HG03280 (cell line): Measurements from ENCODE around the gene SAP30L.

Experiments
- ATAC-seq: cut with Tn5 transposase; IDR thresholded peaks from one replicate; pipeline ENCODE4 v1.9.1; 2021; ENCODE audit warnings: mild to moderate bottlenecking, moderate library complexity; ENCODE audit not compliant: unreplicated experiment

SAP30L gene, protein sequence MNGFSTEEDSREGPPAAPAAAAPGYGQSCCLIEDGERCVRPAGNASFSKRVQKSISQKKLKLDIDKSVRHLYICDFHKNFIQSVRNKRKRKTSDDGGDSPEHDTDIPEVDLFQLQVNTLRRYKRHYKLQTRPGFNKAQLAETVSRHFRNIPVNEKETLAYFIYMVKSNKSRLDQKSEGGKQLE

GRCh38 chr5:154445422-154446194, at the start of gene SAP30L:
Gene SAP30L (plus strand): TSS chr5:154445997. CDS start chr5:154446605, 608 bp downstream.
- peak; percentile 95 for ATAC-seq

DNA sequence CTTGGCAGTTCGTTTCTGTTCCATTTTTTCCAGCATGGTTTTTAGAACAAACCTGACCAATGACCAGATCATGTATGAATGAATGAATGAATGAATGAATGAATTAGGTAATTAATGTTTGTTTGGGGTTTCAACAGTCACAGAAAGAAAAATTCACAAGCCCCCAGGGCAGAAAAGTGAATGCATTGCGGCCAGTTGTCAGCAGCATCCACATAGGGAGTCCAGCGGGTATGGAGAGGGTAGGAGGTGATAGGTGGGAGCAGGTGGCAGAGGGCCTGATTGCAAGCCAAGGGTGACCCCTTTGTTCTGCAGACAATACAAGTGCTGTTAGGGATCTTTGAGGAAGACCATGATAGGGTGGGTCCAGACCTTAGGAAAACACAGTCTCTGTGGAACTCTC, 49.7 kb upstream of the SAP30L start:
- ATAC-seq = no peak

- no peak for ATAC-seq
Measured at GRCh38 chr5:154397652-154398406, 48.0 kb upstream of the SAP30L start.

- no peak for ATAC-seq
Measured at GRCh38 chr5:154400678-154401077, 45.1 kb upstream of the SAP30L start.

DNA sequence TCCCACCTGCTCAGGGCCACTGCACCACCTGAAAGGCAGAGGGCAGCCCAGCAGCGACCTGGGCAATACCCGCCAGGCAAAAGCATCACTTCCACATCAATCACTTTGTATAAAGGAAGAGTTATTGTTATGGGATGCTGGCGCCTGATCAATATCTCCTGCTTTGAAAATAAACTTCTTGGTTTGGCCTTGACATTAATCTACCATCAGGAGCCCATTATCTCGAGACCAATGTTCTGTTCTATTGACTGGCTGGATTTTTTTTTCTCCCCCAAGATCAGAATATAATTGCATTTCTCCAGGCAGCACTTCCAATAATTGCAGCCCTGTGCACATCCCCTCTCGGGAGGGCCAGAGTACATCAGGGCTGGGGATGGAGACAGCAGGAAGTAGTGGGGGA, 44.4 kb upstream of the SAP30L start:
- no peak for ATAC-seq

- ATAC-seq = no peak
Measured at GRCh38 chr5:154401931-154402330, 43.9 kb upstream of the SAP30L start.

GRCh38 chr5:154402611-154403010, 43.2 kb upstream of the SAP30L start:
- ATAC-seq = no peak

GRCh38 chr5:154403234-154403633, 42.6 kb upstream of the SAP30L start:
- ATAC-seq = no peak

GRCh38 chr5:154403776-154404387, 41.9 kb upstream of the SAP30L start:
- ATAC-seq = no peak

- peak; percentile 98 for ATAC-seq
Measured at GRCh38 chr5:154405078-154405792, 40.6 kb upstream of the SAP30L start.

DNA sequence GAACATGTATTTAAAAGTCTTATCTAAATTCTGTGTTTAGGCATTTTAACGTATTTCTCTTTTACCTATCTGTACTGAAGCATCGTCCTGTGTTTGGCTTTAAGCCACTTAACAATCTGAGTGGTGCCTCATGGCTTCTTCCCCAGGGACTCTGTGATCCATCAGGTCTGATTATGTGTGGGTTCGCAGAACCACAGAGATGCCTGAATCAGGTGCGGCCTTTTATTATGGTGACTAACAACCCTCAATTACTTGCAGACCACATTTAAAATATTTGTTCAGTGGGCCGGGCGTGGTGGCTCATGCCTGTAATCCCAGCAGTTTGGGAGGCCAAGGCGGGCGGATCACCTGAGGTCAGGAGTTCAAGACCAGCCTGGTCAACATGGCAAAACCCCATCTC, 39.6 kb upstream of the SAP30L start:
- ATAC-seq = no peak

DNA sequence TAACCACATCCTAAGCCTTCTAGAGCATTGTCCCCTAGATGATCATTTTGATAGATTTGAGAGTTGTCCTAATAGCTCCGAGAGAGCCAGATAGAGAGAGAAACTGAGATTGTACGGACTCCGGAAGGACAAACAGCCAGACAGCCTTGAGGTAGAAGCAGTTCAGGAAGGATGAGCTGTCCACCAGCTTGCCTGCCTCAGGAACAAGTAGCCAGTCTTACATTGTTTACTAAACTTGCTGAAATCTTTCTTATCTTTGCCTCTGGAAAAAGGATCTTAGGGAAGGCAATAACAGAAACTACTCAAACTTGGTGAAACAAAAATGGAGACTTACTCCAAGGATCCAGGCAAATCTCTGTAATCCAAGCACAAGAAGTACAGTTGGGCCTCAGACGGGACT, 39.0 kb upstream of the SAP30L start:
- no peak for ATAC-seq

- no peak for ATAC-seq
Measured at GRCh38 chr5:154408811-154409210, 37.0 kb upstream of the SAP30L start.

DNA sequence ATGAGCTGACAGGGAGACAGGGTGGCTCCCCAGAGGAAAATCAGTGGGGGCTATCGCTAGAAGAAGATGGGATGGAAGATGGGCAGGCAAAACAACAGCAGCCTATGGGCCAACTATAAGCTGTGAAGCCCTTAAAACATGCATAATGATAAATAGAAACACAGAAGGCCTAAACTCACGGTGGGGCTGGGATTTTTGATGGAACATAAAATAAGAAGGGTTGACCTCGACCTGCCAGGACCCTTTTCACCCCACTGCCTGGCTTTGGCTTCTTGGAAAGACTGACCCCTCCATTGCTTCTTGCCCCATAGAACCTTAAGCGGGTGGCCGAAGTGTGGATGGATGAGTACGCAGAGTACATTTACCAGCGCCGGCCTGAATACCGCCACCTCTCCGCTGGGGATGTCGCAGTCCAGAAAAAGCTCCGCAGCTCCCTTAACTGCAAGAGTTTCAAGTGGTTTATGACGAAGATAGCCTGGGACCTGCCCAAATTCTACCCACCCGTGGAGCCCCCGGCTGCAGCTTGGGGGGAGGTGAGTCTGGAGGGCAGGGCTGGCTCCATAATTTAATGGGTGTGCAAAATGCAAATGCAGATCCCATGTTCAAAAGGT, 36.5 kb upstream of the SAP30L start:
- ATAC-seq = no peak

DNA sequence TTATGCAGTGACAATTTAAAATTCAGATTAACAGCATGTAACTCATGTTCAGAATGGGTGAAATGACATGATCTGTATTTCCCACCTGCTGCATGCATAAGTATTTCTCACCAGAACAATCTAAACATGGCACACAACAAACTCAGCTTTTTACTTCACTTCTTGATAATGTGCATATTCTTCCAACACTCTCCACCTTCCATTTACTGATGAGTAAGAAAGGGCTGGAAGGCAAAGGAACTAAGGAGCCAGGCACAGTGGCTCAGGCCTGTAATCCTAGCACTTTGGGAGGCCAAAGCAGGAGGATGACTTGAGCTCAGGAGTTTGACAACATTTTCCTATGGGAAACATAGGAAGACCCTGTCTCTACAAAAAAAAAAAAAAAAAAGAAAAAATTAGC, 35.8 kb upstream of the SAP30L start:
- no peak for ATAC-seq

DNA sequence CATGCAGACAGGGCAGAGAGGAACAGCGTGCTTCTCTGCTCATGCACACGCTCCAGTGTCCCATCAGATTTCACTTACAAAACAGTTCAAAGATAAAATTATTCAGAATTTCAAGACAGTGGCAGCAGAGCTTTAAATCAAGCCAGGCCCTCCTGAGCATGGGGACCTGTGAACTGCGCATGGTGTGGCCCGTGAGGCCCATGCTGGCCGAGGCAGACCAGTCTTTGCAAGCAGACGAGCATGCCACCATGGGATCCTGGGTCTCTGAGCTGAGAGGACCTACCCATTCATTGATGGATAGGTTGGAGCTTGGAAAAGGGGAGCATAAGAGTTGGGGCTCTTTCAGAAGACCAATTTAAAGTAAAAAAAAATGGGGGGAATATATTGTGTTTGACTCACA, 35.0 kb upstream of the SAP30L start:
- no peak for ATAC-seq

GRCh38 chr5:154411338-154411737, 34.5 kb upstream of the SAP30L start:
- no peak for ATAC-seq

DNA sequence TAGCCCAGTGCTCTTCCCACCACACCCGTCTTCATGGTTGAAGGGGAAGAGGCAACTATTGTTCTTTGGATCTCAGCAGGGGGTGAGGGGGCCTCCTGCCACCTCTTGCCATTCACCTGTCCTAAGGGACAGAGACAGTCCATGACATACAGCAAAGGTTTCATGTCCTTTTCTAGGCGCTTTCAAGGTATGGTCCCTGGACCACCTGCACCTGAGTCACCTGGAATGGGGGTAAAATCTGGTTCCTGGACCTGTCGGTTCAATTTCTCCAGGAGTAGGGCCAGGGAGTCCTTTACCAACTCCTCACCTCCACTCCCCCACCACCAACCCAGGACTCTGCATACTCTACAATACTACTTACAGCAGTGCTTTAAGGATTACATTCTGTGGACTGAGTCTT, 33.5 kb upstream of the SAP30L start:
- ATAC-seq = no peak

DNA sequence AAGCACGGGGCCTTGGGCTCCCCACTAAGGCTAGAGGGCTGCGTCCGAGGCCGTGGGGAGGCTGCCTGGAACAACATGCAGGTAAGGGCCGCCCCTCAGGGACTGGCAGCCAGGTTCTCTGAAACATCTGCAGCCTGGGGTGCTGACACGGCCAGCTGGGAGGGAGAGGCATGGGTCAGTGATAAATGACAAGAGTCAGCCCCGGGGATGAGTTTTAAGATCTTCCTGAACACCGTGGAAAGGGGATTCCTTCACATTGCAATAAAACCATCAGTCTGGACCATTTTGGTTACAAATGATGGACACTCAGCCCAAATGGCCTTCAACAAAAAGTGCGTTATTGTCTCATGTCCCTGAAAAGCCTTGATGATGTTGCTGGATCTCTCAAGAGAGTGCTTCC, 32.9 kb upstream of the SAP30L start:
- ATAC-seq = no peak

GRCh38 chr5:154415114-154415513, 30.7 kb upstream of the SAP30L start:
- ATAC-seq = no peak
